ENCODE measurements around the gene SPEN.
A peak's percentile ranks its signal among the peaks of the same experiment; 100 is the strongest.
"Not testable (repeated sequence)": the region's sequence is repeated elsewhere in the genome, so short reads cannot be mapped to it uniquely, and the experiment has no call there.

The SPEN gene

DNA sequence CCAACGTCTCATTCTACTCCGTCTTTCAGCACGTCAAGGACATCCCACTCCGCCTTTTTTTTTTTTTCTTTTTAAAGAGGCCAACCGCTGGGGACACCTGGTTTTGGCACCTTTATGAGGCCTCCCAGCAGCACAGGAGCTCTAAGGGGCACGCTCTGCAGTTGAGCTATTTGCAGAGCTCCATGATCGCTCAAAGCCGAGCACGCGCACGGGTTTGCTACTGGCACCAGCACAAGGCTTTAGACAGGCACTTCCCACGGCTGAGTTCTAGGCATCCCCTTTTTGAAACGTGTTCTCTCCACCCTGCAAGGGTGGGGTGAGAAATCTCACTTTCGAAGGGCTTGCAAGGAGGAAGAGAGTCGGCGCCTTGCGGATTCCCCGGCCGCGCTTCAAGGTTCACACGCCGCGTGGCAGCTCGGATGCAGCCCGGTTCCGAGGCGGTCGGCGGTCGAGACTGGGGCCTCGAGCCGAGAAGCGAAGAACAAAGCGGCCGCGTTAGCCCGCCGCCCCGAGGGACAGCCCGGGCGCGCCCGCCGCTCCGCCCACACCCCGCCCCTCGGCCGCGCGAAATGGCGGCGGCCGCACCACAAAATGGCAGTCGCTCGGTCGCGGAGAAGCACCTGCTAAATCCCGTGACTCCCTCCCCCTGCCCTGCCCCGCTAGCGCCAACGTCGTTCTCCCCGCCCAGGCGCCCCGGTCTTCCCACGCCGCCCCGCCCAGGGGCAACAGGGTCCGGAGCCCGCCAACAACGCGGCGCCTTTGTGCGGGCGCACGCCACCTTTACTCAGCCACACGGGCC, 12.9 kb upstream of the SPEN start:
- H3K27ac ChIP-seq (ENCODE audit: insufficient read depth, low read depth, low read length, poor library complexity, severe bottlenecking): peak overlapping the region; percentile 100
- peak overlapping the region; percentile 57 for H3K4me3 ChIP-seq (ENCODE audit: insufficient read depth, low read depth, low read length)
- H3K9me3 ChIP-seq (ENCODE audit: control insufficient read depth, low read length): no peaks in the 10 kb centered on the region
- 0% methylated on average over 77 of the region's 77 CpGs for WGBS, 2 experiments
- no peaks in the 10 kb centered on the region for H3K36me3 ChIP-seq (ENCODE audit: control insufficient read depth, insufficient read depth, low read length)
- H3K4me1 ChIP-seq (ENCODE audit: control insufficient read depth, insufficient read depth, low read length): no peaks in the 10 kb centered on the region
- no peaks in the 10 kb centered on the region for H3K27me3 ChIP-seq (ENCODE audit: control insufficient read depth, insufficient read depth, low read length, poor library complexity, severe bottlenecking)

DNA sequence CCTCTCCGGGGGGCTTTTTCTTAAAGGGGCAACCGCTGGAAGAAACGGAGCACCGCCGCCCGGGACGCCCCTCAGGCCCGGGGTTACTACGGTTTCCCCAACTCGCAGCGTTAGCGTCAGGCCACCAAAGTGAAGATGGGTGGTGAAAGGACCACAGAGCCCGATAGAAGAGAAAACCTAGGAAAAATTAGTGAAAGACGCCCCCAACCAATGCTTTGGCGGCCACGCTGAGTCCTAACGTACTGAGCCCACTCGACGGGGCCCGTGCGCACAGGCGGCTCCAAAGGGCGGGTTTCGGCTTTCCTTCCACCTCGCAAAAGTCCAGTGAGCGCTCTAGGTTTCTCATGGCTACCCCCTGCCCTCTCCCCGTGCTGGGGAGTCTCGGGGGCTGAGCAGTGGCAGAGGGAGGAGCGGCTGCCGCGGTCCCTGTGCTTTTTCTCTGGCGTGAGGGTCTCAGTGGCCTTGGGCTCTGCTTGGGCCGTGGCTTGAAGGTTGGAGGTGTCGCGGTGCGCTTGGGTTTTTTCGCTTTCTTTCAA, 12.2 kb upstream of the SPEN start:
- 0 to 1% methylated on average over 37 of the region's 37 CpGs for WGBS, 2 experiments
- H3K27ac ChIP-seq (ENCODE audit: insufficient read depth, low read depth, low read length, poor library complexity, severe bottlenecking): peak overlapping the region; percentile 100
- H3K27me3 ChIP-seq (ENCODE audit: control insufficient read depth, insufficient read depth, low read length, poor library complexity, severe bottlenecking): no peaks in the 10 kb centered on the region
- no peaks in the 10 kb centered on the region for H3K4me1 ChIP-seq (ENCODE audit: control insufficient read depth, insufficient read depth, low read length)
- H3K9me3 ChIP-seq (ENCODE audit: control insufficient read depth, low read length): no peaks in the 10 kb centered on the region
- H3K4me3 ChIP-seq (ENCODE audit: insufficient read depth, low read depth, low read length): peak overlapping the region; percentile 57
- no peaks in the 10 kb centered on the region for H3K36me3 ChIP-seq (ENCODE audit: control insufficient read depth, insufficient read depth, low read length)

DNA sequence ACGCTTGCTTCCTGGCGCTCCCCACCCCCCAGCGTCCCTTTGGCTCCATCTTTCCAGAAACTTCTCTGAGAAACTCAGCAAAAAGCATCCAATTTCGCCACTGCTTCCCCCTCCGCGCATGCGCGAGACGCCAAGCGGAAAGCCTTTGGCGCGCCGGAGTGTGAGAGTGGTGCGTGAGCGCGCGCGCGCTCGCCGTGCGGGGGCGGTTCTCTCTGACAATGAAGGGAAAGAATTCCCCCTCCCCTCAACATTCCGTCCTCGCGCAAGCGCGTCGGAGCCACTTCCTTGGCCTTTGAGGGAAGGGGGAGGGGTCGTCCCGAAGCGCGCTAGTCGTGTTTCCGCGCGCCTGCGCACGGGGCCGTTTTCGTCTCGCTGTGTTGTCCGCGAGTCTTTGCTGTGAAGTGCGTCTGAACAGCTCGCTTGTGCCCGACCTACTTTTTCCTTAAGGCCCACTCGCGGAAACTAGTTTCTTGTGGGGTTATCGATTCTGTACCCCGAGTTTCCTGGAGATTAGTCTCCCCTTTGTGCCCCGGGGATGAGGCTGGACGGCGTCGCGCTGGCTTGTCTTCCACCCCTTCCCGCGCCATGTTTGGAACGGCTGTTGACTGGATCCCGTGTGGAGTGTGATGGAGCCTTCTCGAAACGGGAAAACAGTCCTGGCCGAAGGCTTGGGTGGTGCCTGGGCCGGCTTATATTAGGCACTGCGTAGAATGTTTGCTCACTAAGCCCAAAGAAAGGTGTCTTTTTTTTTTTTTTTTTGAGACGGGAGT, 11.6 kb upstream of the SPEN start:
- Histone ChIP-seq H3K9me3 (ENCODE audit: control insufficient read depth, low read length) (no peaks in the 10 kb centered on the region), H3K36me3 (ENCODE audit: control insufficient read depth, insufficient read depth, low read length) (no peaks in the 10 kb centered on the region), H3K4me1 (ENCODE audit: control insufficient read depth, insufficient read depth, low read length) (no peaks in the 10 kb centered on the region), H3K27me3 (ENCODE audit: control insufficient read depth, insufficient read depth, low read length, poor library complexity, severe bottlenecking) (no peaks in the 10 kb centered on the region), H3K4me3 (ENCODE audit: insufficient read depth, low read depth, low read length) (peak overlapping the region; percentile 57), H3K27ac (ENCODE audit: insufficient read depth, low read depth, low read length, poor library complexity, severe bottlenecking) (peak overlapping the region; percentile 100)
- WGBS, 2 experiments: 13% methylated on average over 66 of the region's 66 CpGs

DNA sequence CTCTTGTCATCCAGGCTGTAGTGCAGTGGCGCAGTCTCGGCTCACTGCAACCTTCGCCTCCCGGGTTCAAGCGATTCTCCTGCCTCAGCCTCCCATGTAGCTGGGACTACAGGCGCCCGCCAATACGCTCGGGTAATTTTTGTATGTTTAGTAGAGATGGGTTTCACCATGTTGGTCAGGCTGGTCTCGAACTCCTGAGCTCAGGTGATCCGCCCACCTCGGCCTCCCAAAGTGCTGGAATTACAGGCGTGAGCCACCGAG, 11.1 kb upstream of the SPEN start:
- H3K27ac ChIP-seq (ENCODE audit: insufficient read depth, low read depth, low read length, poor library complexity, severe bottlenecking); H3K9me3 ChIP-seq (ENCODE audit: control insufficient read depth, low read length); H3K4me3 ChIP-seq (ENCODE audit: insufficient read depth, low read depth, low read length); H3K4me1 ChIP-seq (ENCODE audit: control insufficient read depth, insufficient read depth, low read length); H3K36me3 ChIP-seq (ENCODE audit: control insufficient read depth, insufficient read depth, low read length); H3K27me3 ChIP-seq (ENCODE audit: control insufficient read depth, insufficient read depth, low read length, poor library complexity, severe bottlenecking): not testable (repeated sequence)
- WGBS, 2 experiments: 95% methylated on average over 14 of the region's 14 CpGs

DNA sequence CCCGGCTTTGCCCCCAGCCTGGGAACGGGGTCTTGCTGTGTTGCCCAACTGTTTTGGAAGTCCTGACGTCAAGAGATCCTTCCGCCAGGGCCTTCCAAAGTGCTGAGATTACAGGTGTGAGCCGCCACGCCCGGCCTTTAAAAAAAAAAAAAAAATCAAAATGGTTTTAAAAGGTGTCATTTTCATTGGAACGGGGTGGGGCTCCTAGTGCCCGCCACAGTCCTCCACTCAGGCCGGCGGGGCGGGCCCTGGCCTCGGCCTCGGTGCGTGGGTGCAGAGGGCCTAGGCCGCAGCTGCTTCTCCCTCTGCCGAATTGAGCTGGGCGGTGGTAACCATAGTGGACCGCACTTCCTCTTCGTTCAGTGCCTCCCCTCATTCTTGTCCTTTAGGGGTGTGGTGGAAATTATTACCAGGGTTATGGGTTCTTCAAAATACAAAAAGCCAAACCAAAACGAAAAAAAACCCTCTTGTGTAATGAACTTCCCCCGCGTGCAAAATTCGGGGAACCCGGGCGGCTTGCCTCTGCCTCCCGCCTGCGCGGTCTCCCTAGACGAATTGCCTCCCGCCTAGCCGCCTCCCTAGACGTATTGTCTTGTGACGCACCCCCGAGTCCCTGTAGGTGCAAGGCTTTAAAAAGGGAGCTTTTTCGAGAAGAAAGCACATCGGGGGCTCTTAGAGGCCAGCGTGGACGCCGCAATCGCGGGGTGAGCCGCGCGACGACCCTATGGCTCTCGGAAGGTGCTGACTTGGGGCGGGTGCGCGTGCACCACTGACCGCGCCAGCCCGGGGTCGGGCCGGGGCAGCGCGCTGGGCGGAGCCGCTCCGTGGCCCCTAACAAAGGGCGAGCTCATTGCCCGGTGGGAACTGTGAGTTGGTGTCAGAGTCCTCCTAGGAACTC, 10.5 kb upstream of the SPEN start:
- Histone ChIP-seq H3K4me3 (ENCODE audit: insufficient read depth, low read depth, low read length) (no peak overlapping the region), H3K36me3 (ENCODE audit: control insufficient read depth, insufficient read depth, low read length) (no peaks in the 10 kb centered on the region), H3K27ac (ENCODE audit: insufficient read depth, low read depth, low read length, poor library complexity, severe bottlenecking) (no peak overlapping the region), H3K4me1 (ENCODE audit: control insufficient read depth, insufficient read depth, low read length) (no peaks in the 10 kb centered on the region), H3K9me3 (ENCODE audit: control insufficient read depth, low read length) (no peaks in the 10 kb centered on the region), H3K27me3 (ENCODE audit: control insufficient read depth, insufficient read depth, low read length, poor library complexity, severe bottlenecking) (no peaks in the 10 kb centered on the region)
- 94 to 95% methylated on average over 62 of the region's 62 CpGs for WGBS, 2 experiments

DNA sequence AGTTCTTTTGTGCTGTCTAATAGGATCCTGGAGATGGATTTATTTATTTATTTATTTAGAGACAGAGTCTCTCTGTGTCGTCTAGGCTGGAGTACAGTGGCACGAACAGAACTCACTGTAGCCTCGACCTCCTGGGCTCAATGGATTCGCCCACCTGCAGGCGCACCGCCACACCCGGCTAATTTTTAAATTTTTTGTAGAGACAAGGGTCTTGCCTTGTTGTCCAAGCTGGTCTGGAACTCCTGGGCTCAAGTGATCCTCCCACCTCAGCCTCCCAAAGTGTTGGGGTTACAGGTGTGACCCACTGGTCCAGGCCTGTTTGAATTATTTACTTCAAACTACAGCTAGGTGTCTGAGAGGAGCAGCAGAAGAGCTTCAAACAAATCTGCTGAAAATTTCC, 9.6 kb upstream of the SPEN start:
- no peak overlapping the region for H3K27ac ChIP-seq (ENCODE audit: insufficient read depth, low read depth, low read length, poor library complexity, severe bottlenecking)
- H3K27me3 ChIP-seq (ENCODE audit: control insufficient read depth, insufficient read depth, low read length, poor library complexity, severe bottlenecking): no peaks in the 10 kb centered on the region
- H3K4me3 ChIP-seq (ENCODE audit: insufficient read depth, low read depth, low read length): no peak overlapping the region
- H3K9me3 ChIP-seq (ENCODE audit: control insufficient read depth, low read length): no peaks in the 10 kb centered on the region
- 90 to 95% methylated on average over 7 of the region's 7 CpGs for WGBS, 2 experiments
- no peaks in the 10 kb centered on the region for H3K4me1 ChIP-seq (ENCODE audit: control insufficient read depth, insufficient read depth, low read length)
- no peaks in the 10 kb centered on the region for H3K36me3 ChIP-seq (ENCODE audit: control insufficient read depth, insufficient read depth, low read length)

DNA sequence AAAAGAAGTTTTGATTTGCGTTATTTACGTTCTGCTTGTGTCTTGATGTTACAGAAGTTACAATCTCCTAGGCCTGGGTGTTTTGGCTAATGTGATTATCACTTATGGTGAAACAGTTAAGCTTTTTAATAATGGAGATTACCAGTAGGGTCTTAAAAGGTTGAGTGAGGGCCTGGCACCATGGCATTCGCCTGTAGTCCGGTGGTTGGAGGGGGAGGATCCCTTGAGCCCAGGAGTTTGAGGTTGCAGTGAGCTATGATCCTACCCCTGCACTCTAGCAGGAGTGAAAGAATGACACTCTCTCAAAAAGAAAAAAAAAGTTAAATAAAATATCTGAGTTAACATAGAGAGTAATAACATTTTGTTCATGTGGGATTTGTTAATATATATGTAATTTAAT, 8.8 kb upstream of the SPEN start:
- 89 to 93% methylated on average over 4 of the region's 4 CpGs for WGBS, 2 experiments
- H3K9me3 ChIP-seq (ENCODE audit: control insufficient read depth, low read length): no peaks in the 10 kb centered on the region

DNA sequence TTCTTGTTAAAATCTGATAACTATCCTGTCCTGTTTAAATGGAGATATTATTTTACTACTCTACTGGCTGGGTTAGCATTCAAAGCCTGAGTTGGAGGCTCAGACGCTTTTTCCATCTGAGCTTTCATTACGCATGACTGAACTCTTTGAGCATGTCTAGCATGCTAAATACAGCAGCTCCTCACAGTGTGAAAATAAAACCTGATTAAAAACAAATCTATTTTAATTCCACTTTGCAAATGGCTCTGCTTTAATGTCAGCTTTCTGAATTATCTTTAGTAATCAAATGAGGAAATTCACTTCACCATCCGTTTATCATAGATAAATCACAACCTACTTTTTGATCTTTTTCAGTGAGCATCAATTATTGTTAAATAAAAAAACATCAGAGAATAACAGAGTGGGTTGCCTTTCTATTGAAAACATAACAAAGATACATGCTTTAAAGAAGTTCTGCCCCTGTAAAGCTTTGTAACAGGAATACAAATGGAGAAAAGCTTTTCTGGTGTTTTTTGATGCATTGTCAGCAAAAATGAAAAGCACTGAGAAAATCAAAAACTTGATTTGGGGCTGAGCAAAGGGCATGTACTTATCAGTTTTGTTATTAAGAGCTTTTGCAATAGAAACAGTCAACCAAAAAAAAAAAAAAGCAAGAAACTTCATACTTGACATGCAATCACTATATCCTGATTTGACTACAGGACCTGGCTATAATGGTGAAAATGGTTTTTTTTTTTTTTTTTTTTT, 3.5 kb upstream of the SPEN start:
- H3K36me3 ChIP-seq (ENCODE audit: control insufficient read depth, insufficient read depth, low read length): no peaks in the 10 kb centered on the region
- H3K27me3 ChIP-seq (ENCODE audit: control insufficient read depth, insufficient read depth, low read length, poor library complexity, severe bottlenecking): no peaks in the 10 kb centered on the region
- peak overlapping the region; percentile 60 for H3K27ac ChIP-seq (ENCODE audit: insufficient read depth, low read depth, low read length, poor library complexity, severe bottlenecking)
- no peaks in the 10 kb centered on the region for H3K9me3 ChIP-seq (ENCODE audit: control insufficient read depth, low read length)
- H3K4me1 ChIP-seq (ENCODE audit: control insufficient read depth, insufficient read depth, low read length): no peaks in the 10 kb centered on the region
- H3K4me3 ChIP-seq (ENCODE audit: insufficient read depth, low read depth, low read length): no peak overlapping the region
- 64 to 66% methylated on average over 3 of the region's 3 CpGs for WGBS, 2 experiments

More for the DNA sequence above, 8.8 kb upstream of the SPEN start:
- Histone ChIP-seq H3K27me3 (ENCODE audit: control insufficient read depth, insufficient read depth, low read length, poor library complexity, severe bottlenecking) (no peaks in the 10 kb centered on the region), H3K4me1 (ENCODE audit: control insufficient read depth, insufficient read depth, low read length) (no peaks in the 10 kb centered on the region), H3K27ac (ENCODE audit: insufficient read depth, low read depth, low read length, poor library complexity, severe bottlenecking) (no peak overlapping the region), H3K36me3 (ENCODE audit: control insufficient read depth, insufficient read depth, low read length) (no peaks in the 10 kb centered on the region), H3K4me3 (ENCODE audit: insufficient read depth, low read depth, low read length) (no peak overlapping the region)

DNA sequence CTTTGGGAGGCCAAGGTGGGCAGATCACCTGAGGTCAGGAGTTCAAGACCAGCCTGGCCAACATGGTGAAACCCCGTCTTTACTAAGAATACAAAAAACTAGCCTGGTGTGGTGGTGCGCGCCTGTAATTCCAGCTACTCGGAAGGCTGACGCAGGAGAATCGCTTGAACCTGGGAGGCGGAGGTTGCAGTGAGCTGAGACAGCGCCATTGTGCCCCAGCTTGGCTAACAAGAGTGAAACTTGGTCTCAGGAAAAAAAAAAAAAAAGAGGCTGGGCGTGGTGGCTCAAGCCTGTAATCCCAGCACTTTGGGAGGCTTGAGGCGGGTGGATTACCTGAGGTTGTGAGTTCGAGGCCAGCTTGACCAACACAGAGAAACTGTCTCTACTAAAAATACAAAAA, 1.5 kb upstream of the SPEN start:
- H3K27me3 ChIP-seq (ENCODE audit: control insufficient read depth, insufficient read depth, low read length, poor library complexity, severe bottlenecking); H3K4me3 ChIP-seq (ENCODE audit: insufficient read depth, low read depth, low read length); H3K36me3 ChIP-seq (ENCODE audit: control insufficient read depth, insufficient read depth, low read length); H3K9me3 ChIP-seq (ENCODE audit: control insufficient read depth, low read length); H3K4me1 ChIP-seq (ENCODE audit: control insufficient read depth, insufficient read depth, low read length); H3K27ac ChIP-seq (ENCODE audit: insufficient read depth, low read depth, low read length, poor library complexity, severe bottlenecking): not testable (repeated sequence)
- 94 to 95% methylated on average over 11 of the region's 11 CpGs for WGBS, 2 experiments

All from ectodermal cell (in vitro differentiated cells).